H1 (cell line): Measurements from ENCODE around the gene USP17L5. TPM values are rescaled to one million over a fixed set of nuclear protein-coding genes. Genes with fewer than 3 reads are reported as not detected.
"Not testable (repeated sequence)": the region's sequence is repeated elsewhere in the genome, so short reads cannot be mapped to it uniquely, and the experiment has no call there.

Experiments
- CTCF ChIA-PET: fragments of 300-600 bp; sonication (Branson Sonifier 250); formaldehyde crosslinking; loops from one replicate; lab custom pipeline; 2021; ENCODE audit not compliant: partially characterized antibody; lab: Charles Lee
- POLR2A ChIA-PET: fragments of 300-600 bp; sonication (Branson Sonifier 250); formaldehyde crosslinking; loops from one replicate; lab custom pipeline; 2021; ENCODE audit warnings: inconsistent platforms; ENCODE audit not compliant: partially characterized antibody; lab: Charles Lee
- DNase-seq, 2 experiments: peaks; one replicate each; pipeline versions ENCODE4 v3.0.0 to v3.0.0-alpha.2; 2010 to 2022; ENCODE audit warnings: low spot score in 2 of 2, low read depth in 1 of 2, mixed read lengths in 1 of 2
- FAIRE-seq: peaks from 2 replicates; lab custom pipeline; 2011; peaks lifted over from hg19 to GRCh38; lab: Jason Lieb, UNC
- H2AFZ ChIP-seq: 2 replicates; pipeline ENCODE4 v1.8.1; 2012; ENCODE audit warnings: low read length, inconsistent platforms
- H2AK5ac ChIP-seq: 2 replicates; pipeline ENCODE4 v1.6.1; 2013; ENCODE audit warnings: low read depth, low read length
- H2BK120ac ChIP-seq: replicated peaks from 2 replicates; pipeline ENCODE3; 2013; ENCODE audit warnings: low read depth, low read length, inconsistent platforms
- H2BK12ac ChIP-seq: 2 replicates; pipeline ENCODE4 v1.6.1; 2013; ENCODE audit warnings: low read depth, low read length
- H2BK15ac ChIP-seq: 2 replicates; pipeline ENCODE4 v1.6.1; 2013; ENCODE audit warnings: low read length
- H2BK20ac ChIP-seq: 2 replicates; pipeline ENCODE4 v1.6.1; 2013; ENCODE audit warnings: low read length
- H2BK5ac ChIP-seq: 2 replicates; pipeline ENCODE4 v1.6.1; 2013; ENCODE audit warnings: low read depth, low read length
- H3K14ac ChIP-seq: 2 replicates; pipeline ENCODE4 v1.6.1; 2013; ENCODE audit warnings: inconsistent platforms; ENCODE audit not compliant: insufficient read length
- H3K18ac ChIP-seq: 2 replicates; pipeline ENCODE4 v1.6.1; 2013; ENCODE audit warnings: low read length; ENCODE audit errors: extremely low read depth
- H3K23ac ChIP-seq: 2 replicates; pipeline ENCODE4 v1.6.1; 2013; ENCODE audit warnings: inconsistent platforms; ENCODE audit not compliant: insufficient read length
- H3K23me2 ChIP-seq: 2 replicates; pipeline ENCODE4 v1.6.1; 2013; ENCODE audit warnings: low read depth, low read length
- H3K27ac ChIP-seq: 2 replicates; pipeline ENCODE4 v1.6.1; 2011; ENCODE audit warnings: low read depth, low read length, inconsistent platforms
- H3K27me3 ChIP-seq, 4 experiments: replicated peaks in 1 of 4; 1 replicate in 1 of 4; 2 replicates in 3 of 4; pipeline versions ENCODE4 v1.6.1 to v1.8.1; 2011 to 2013; ENCODE audit warnings: low read length in 3 of 4, mild to moderate bottlenecking in 3 of 4, inconsistent platforms in 2 of 4, mixed read lengths in 2 of 4, moderate library complexity in 1 of 4; ENCODE audit not compliant: control insufficient read depth in 3 of 4, insufficient read depth in 3 of 4; ENCODE audit errors: extremely low read depth in 1 of 4
- H3K36me3 ChIP-seq, 4 experiments: 2 replicates each; pipeline versions ENCODE4 v1.6.1 to v1.8.1; 2011 to 2013; ENCODE audit warnings: mild to moderate bottlenecking in 4 of 4, low read length in 3 of 4, moderate library complexity in 2 of 4, control low read depth in 1 of 4, inconsistent platforms in 1 of 4; ENCODE audit not compliant: insufficient read depth in 4 of 4, control insufficient read depth in 2 of 4
- H3K4ac ChIP-seq: replicated peaks from 2 replicates; pipeline ENCODE3; 2013; ENCODE audit warnings: low read length, low read depth, mixed read lengths, inconsistent platforms; ENCODE audit not compliant: insufficient read length
- H3K4me1 ChIP-seq, 4 experiments: replicated peaks in 1 of 4; 1 replicate in 1 of 4; 2 replicates in 3 of 4; pipeline versions ENCODE4 v1.6.1 to v1.8.1; 2011 to 2013; ENCODE audit warnings: low read length in 3 of 4, inconsistent platforms in 2 of 4, mixed read lengths in 1 of 4; ENCODE audit not compliant: insufficient read depth in 4 of 4, control insufficient read depth in 3 of 4
- H3K4me2 ChIP-seq, 2 experiments: 2 replicates each; pipeline versions ENCODE4 v1.6.1 to v1.8.1; 2011 to 2013; ENCODE audit warnings: low read depth in 2 of 2, low read length in 2 of 2, control low read depth in 1 of 2, inconsistent platforms in 1 of 2, mild to moderate bottlenecking in 1 of 2; ENCODE audit not compliant: insufficient read depth in 1 of 2
- H3K4me3 ChIP-seq, 4 experiments: fragments of 200-600, 300-600 bp in 1 of 4; sonication (generic), shearing (Covaris generic), sonication (Bioruptor Twin) in 1 of 4; 2 replicates each; pipeline versions ENCODE4 v1.5.1 to v1.8.1; 2011 to 2016; ENCODE audit warnings: low read length in 4 of 4, low read depth in 3 of 4, control low read depth in 2 of 4, inconsistent platforms in 2 of 4, mild to moderate bottlenecking in 2 of 4, mixed read lengths in 1 of 4, moderate library complexity in 1 of 4; ENCODE audit not compliant: insufficient read depth in 2 of 4; ENCODE audit errors: extremely low read depth in 1 of 4
- H3K56ac ChIP-seq: replicated peaks from 2 replicates; pipeline ENCODE3; 2013; ENCODE audit warnings: low read depth, mild to moderate bottlenecking, mixed read lengths, low read length, inconsistent platforms; ENCODE audit not compliant: insufficient read length
- H3K79me1 ChIP-seq: 2 replicates; pipeline ENCODE4 v1.6.1; 2013; ENCODE audit warnings: low read depth, low read length, control low read depth
- H3K79me2 ChIP-seq, 2 experiments: 2 replicates each; pipeline versions ENCODE4 v1.6.1 to v1.8.1; 2012 to 2013; ENCODE audit warnings: low read length in 2 of 2, mild to moderate bottlenecking in 2 of 2, inconsistent platforms in 1 of 2; ENCODE audit not compliant: insufficient read depth in 2 of 2, control insufficient read depth in 1 of 2
- H3K9ac ChIP-seq, 4 experiments: replicated peaks in 1 of 4; 1 replicate in 1 of 4; 2 replicates in 3 of 4; pipeline versions ENCODE4 v1.6.1 to v1.8.1; 2011 to 2013; ENCODE audit warnings: low read depth in 3 of 4, low read length in 3 of 4, control low read depth in 2 of 4, mild to moderate bottlenecking in 2 of 4, moderate library complexity in 2 of 4, inconsistent platforms in 1 of 4; ENCODE audit errors: extremely low read depth in 1 of 4
- H3K9me3 ChIP-seq, 2 experiments: 2 replicates each; pipeline versions ENCODE4 v1.6.1 to v1.8.1; 2012 to 2013; ENCODE audit warnings: mild to moderate bottlenecking in 2 of 2, moderate library complexity in 2 of 2, control low read depth in 1 of 2, inconsistent platforms in 1 of 2, low read depth in 1 of 2, low read length in 1 of 2, mixed read lengths in 1 of 2; ENCODE audit not compliant: insufficient read depth in 2 of 2
- H4K20me1 ChIP-seq, 2 experiments: replicated peaks in 1 of 2; 2 replicates each; pipeline versions ENCODE3 to v1.8.1; 2011 to 2013; ENCODE audit warnings: inconsistent platforms in 2 of 2, low read length in 2 of 2, mild to moderate bottlenecking in 1 of 2; ENCODE audit not compliant: insufficient read depth in 2 of 2, control insufficient read depth in 1 of 2
- H4K5ac ChIP-seq: 2 replicates; pipeline ENCODE4 v1.6.1; 2013; ENCODE audit warnings: low read length, low read depth, mixed read lengths, inconsistent platforms; ENCODE audit not compliant: insufficient read length
- H4K8ac ChIP-seq: 2 replicates; pipeline ENCODE4 v1.8.0; 2013; ENCODE audit warnings: mild to moderate bottlenecking, moderate library complexity, low read length, inconsistent platforms; ENCODE audit not compliant: insufficient read depth; ENCODE audit errors: extremely low read depth
- H4K91ac ChIP-seq: replicated peaks from 2 replicates; pipeline ENCODE3; 2013; ENCODE audit warnings: low read length, mixed read lengths, inconsistent platforms; ENCODE audit not compliant: insufficient read length
- WGBS, 2 experiments: shearing (Covaris generic) in 1 of 2; methylation state at CpG; one replicate each; pipeline versions ENCODE4 v1.1.6 to v1.1.7; 2013 to 2015; ENCODE audit warnings: low lambda C conversion rate in 2 of 2, mixed read lengths in 2 of 2, inconsistent platforms in 1 of 2, low coverage in 1 of 2, missing lambda C conversion rate in 1 of 2; ENCODE audit not compliant: insufficient replicate concordance in 2 of 2, insufficient coverage in 1 of 2, insufficient read length in 1 of 2; ENCODE audit errors: extremely low coverage in 1 of 2, missing lambda C conversion rate in 1 of 2; 5-methylcytosine and 5-hydroxymethylcytosine counted together
- long read RNA-seq, 2 experiments: library from RNA in 1 of 2; library from capped mRNA in 1 of 2; stranded (forward); transcript quantifications; one replicate each; pipeline ENCODE4 v2.0.0, GENCODE V29; 2021; ENCODE audit warnings: inconsistent platforms in 1 of 2
- polyA minus RNA-seq, 3 experiments: library from RNA; depleted of rRNA, polyadenylated mRNA; stranded (reverse); fragments of >200 nt; gene quantifications; 1 replicate in 2 of 3; 2 replicates in 1 of 3; pipeline ENCODE4 v1.2.3, GENCODE V29; 2011
- polyA plus RNA-seq, 7 experiments: library from polyadenylated mRNA; depleted of rRNA in 3 of 7; stranded (reverse) in 5 of 7; unstranded in 2 of 7; fragments of >200 nt in 5 of 7; fragments of 200-250 nt in 2 of 7; gene quantifications; 1 replicate in 5 of 7; 2 replicates in 1 of 7; 4 replicates in 1 of 7; pipeline versions ENCODE4 v1.2.1 to v1.2.3, GENCODE V29; 2011 to 2013; ENCODE audit warnings: missing spikeins in 2 of 7, mixed read lengths in 2 of 7
- total RNA-seq: library from RNA; stranded (reverse); fragmentation: NEBNext Ultra II Directional; extraction: Animal tissue kit (Norgen Biotek cat#: 25700); gene quantifications from 2 replicates; pipeline ENCODE4 v1.2.1, GENCODE V29; 2021

The USP17L5 gene, protein sequence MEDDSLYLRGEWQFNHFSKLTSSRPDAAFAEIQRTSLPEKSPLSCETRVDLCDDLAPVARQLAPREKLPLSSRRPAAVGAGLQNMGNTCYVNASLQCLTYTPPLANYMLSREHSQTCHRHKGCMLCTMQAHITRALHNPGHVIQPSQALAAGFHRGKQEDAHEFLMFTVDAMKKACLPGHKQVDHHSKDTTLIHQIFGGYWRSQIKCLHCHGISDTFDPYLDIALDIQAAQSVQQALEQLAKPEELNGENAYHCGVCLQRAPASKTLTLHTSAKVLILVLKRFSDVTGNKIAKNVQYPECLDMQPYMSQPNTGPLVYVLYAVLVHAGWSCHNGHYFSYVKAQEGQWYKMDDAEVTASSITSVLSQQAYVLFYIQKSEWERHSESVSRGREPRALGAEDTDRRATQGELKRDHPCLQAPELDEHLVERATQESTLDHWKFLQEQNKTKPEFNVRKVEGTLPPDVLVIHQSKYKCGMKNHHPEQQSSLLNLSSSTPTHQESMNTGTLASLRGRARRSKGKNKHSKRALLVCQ
- total RNA-seq, result not detected in 2 replicates
- not detected in 2 replicates for polyA plus RNA-seq (2011; rRNA removed)
- polyA plus RNA-seq (2011; cell fraction: cytosol; rRNA removed), result not detected
- polyA plus RNA-seq (2011; cell fraction: nucleus; rRNA removed), result not detected
- polyA plus RNA-seq (2012, experiment 1 of 2), result not detected in 4 replicates
- polyA plus RNA-seq (2012, experiment 2 of 2), result not detected
- not detected for polyA plus RNA-seq (2013, experiment 1 of 2)
- polyA plus RNA-seq (2013, experiment 2 of 2), result not detected
- polyA minus RNA-seq (2011; rRNA and poly(A)+ RNA removed), result not detected in 2 replicates
- not detected for polyA minus RNA-seq (2011; cell fraction: cytosol; rRNA and poly(A)+ RNA removed)
- not detected for polyA minus RNA-seq (2011; cell fraction: nucleus; rRNA and poly(A)+ RNA removed)
- long read RNA-seq, experiment 1, result 0 reads
- long read RNA-seq, experiment 2, result 0 reads

DNA sequence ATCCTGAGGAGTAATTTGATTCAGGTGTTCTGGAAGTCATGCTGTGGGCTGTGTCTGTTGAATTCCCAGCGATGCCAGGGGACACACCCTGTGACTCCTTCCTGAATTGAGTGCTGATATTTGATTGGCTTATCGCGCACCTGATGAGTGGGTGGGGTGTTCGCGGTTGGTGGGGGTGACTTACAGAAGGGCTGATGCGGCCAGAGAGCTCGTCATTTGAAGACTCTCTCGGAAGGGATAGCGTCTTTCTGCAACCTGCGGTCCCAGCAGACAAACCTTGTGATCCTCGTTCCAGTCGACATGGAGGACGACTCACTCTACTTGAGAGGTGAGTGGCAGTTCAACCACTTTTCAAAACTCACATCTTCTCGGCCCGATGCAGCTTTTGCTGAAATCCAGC is at the start of gene USP17L5:
TSS of gene USP17L5 (plus strand) at position 301 of the 400 bp plus-strand sequence. CDS start at position 301, 0 bp downstream.
- H3K27ac ChIP-seq, H3K23me2 ChIP-seq, H3K56ac ChIP-seq, H3K36me3 ChIP-seq, H4K8ac ChIP-seq, H4K91ac ChIP-seq, H3K4me1 ChIP-seq, H3K14ac ChIP-seq, H2AK5ac ChIP-seq, H3K27me3 ChIP-seq, H3K79me1 ChIP-seq, H2AFZ ChIP-seq, H2BK12ac ChIP-seq, H4K5ac ChIP-seq, H2BK5ac ChIP-seq, H2BK15ac ChIP-seq, H2BK20ac ChIP-seq, H3K18ac ChIP-seq, H3K4me3 ChIP-seq, H3K9me3 ChIP-seq, H3K9ac ChIP-seq, POLR2A ChIA-PET, FAIRE-seq, DNase-seq, H3K4ac ChIP-seq, CTCF ChIA-PET, H4K20me1 ChIP-seq, H3K23ac ChIP-seq, H3K79me2 ChIP-seq, H2BK120ac ChIP-seq, H3K4me2 ChIP-seq: not testable (repeated sequence)
- no CpG with 5 or more reads among the region's 15 CpGs for WGBS, 2 experiments
